Measurements from ENCODE around the gene XAB2. TPM values are rescaled to one million over a fixed set of nuclear protein-coding genes. Genes with fewer than 3 reads are reported as not detected.

The XAB2 gene
- total and polyA plus RNA-seq, 4 donors: 34.1 to 48.3 (median 39.3) TPM

GRCh38 chr19:7633698-7634097 lies 4.4 kb upstream of the XAB2 start, which contains the start of gene PCP2:
TSS of gene PCP2 (minus strand) at chr19:7633719. CDS start at chr19:7633457, 262 bp downstream.
- 58 to 62% methylated on average over 2 of the region's 2 CpGs for WGBS, 2 donors
- DNase-seq (no peak), ATAC-seq (ENCODE audit: insufficient read depth, low FRiP score) (no peak)
- Histone ChIP-seq H3K4me1 (ENCODE audit: control insufficient read depth in 5 of 5, insufficient read depth in 5 of 5, low read length in 5 of 5) (peaks cover 2 to 15% (median 7%) of the 10 kb centered on the region in 5 donors), H3K4me3 (no peak within 1 kb of the TSS), H3K27ac (ENCODE audit: low read depth in 1 of 2, low read length in 1 of 2) (no peak within 1 kb of the TSS), H3K27me3 (ENCODE audit: control insufficient read depth in 3 of 3, insufficient read depth in 3 of 3, low read length in 2 of 3) (peaks cover 0 to 3% (median 0%) of the 10 kb centered on the region in 3 donors), H3K36me3 (ENCODE audit: control insufficient read depth in 4 of 4, insufficient read depth in 4 of 4, low read length in 4 of 4) (peaks cover 0 to 10% (median 2%) of the 10 kb centered on the region in 4 donors), H3K9me3 (ENCODE audit: control insufficient read depth in 4 of 4, insufficient read depth in 3 of 4, low read length in 3 of 4) (no peaks in the 10 kb centered on the region), H3K9ac (ENCODE audit: insufficient read depth in 1 of 2, low read length in 2 of 2) (no peak within 1 kb of the TSS)
- TF ChIP-seq CTCF (IDR thresholded peaks at IDR 0.05; ENCODE audit: control extremely low read depth, extremely low read depth): no peak

GRCh38 chr19:7632340-7633203 lies 3.2 kb upstream of the XAB2 start:
- Histone ChIP-seq H3K9ac (ENCODE audit: insufficient read depth in 1 of 2, low read length in 2 of 2) (no peak overlapping the region), H3K36me3 (ENCODE audit: control insufficient read depth in 4 of 4, insufficient read depth in 4 of 4, low read length in 4 of 4) (peaks cover 0 to 10% (median 2%) of the 10 kb centered on the region in 4 donors), H3K9me3 (ENCODE audit: control insufficient read depth in 4 of 4, insufficient read depth in 3 of 4, low read length in 3 of 4) (no peaks in the 10 kb centered on the region), H3K27ac (ENCODE audit: low read depth in 1 of 2, low read length in 1 of 2) (no peak overlapping the region), H3K4me3 (no peak overlapping the region), H3K4me1 (ENCODE audit: control insufficient read depth in 5 of 5, insufficient read depth in 5 of 5, low read length in 5 of 5) (peaks cover 7 to 22% (median 12%) of the 10 kb centered on the region in 5 donors), H3K27me3 (ENCODE audit: control insufficient read depth in 3 of 3, insufficient read depth in 3 of 3, low read length in 2 of 3) (peaks cover 0 to 3% (median 0%) of the 10 kb centered on the region in 3 donors)
- WGBS, 2 donors: 93 to 95% methylated on average over 40 of the region's 40 CpGs
- TF ChIP-seq CTCF (IDR thresholded peaks at IDR 0.05; ENCODE audit: control extremely low read depth, extremely low read depth): no peak
- no peak for DNase-seq
- no peak for ATAC-seq (ENCODE audit: insufficient read depth, low FRiP score)

GRCh38 chr19:7631577-7631976 lies 2.2 kb upstream of the XAB2 start:
- TF ChIP-seq CTCF (IDR thresholded peaks at IDR 0.05; ENCODE audit: control extremely low read depth, extremely low read depth): no peak

More at GRCh38 chr19:7631577-7631976, 2.2 kb upstream of the XAB2 start:
- no peak for ATAC-seq (ENCODE audit: insufficient read depth, low FRiP score)
- no peaks in the 10 kb centered on the region for H3K9me3 ChIP-seq (ENCODE audit: control insufficient read depth in 4 of 4, insufficient read depth in 3 of 4, low read length in 3 of 4)
- H3K27ac ChIP-seq (ENCODE audit: low read depth in 1 of 2, low read length in 1 of 2): no peak overlapping the region
- H3K9ac ChIP-seq (ENCODE audit: insufficient read depth in 1 of 2, low read length in 2 of 2): no peak overlapping the region
- H3K27me3 ChIP-seq (ENCODE audit: control insufficient read depth in 3 of 3, insufficient read depth in 3 of 3, low read length in 2 of 3): peaks cover 0 to 3% (median 0%) of the 10 kb centered on the region in 3 donors
- WGBS, 2 donors: 94 to 98% methylated on average over 12 of the region's 12 CpGs
- peaks cover 7 to 21% (median 12%) of the 10 kb centered on the region in 5 donors for H3K4me1 ChIP-seq (ENCODE audit: control insufficient read depth in 5 of 5, insufficient read depth in 5 of 5, low read length in 5 of 5)
- no peak for DNase-seq
- H3K36me3 ChIP-seq (ENCODE audit: control insufficient read depth in 4 of 4, insufficient read depth in 4 of 4, low read length in 4 of 4): peaks cover 0 to 18% (median 7%) of the 10 kb centered on the region in 4 donors
- H3K4me3 ChIP-seq: no peak overlapping the region

Measured in lung (tissue), 12 donors.